Nucleus accumbens (tissue), 56 donors: Measurements from ENCODE around the gene HSBP1L1.

Experiments
- DNase-seq, 56 donors: peaks; one replicate each; lab custom pipeline; 2025; lab: John Stamatoyannopoulos, UW

The HSBP1L1 gene

DNA sequence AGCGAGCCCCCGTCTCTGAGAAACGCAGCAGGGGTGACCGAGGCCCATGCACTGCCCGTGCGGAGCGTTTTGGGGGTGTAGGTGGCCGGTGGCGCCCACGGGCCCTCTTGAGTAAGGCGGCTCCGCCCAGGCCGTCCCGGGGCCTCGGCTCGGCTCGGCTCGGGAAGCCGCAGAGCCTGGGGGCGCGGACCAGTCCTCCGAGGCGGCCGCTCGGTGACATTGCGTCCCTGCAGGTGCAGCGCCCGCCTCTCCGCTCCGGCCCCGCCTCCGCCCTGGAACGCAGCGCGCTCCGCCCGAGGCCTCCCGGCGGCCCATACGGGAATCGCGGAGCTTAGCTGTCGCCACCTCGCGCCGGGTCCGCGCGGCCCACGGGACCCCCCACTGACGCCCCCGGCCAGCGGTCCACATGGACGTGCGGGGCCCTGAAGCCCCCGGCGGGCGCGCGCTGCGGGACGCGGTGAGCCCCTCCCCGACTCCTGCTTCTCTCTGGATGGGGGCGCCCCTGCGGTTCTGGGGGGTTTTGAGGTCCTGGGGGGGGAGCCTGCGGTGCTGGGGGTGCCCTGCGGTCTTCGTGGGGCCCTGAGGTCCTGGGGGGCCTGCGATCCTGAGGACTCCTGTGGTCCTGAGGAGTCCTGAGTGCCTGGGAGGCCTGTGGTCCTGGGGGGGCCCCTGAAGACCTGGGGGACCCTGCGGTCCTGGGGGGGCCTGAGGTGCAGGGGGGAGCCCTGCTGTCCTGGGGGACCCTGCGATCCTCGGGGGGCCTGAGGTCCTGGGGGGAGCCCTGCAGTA is at the start of gene HSBP1L1:
TSS of gene HSBP1L1 (plus strand) at position 314 of the 789 bp plus-strand sequence. CDS start at position 407, 93 bp downstream.
- DNase-seq, result peak in 7 of 56 donors; percentile 17 to 58 (median 44)

DNA sequence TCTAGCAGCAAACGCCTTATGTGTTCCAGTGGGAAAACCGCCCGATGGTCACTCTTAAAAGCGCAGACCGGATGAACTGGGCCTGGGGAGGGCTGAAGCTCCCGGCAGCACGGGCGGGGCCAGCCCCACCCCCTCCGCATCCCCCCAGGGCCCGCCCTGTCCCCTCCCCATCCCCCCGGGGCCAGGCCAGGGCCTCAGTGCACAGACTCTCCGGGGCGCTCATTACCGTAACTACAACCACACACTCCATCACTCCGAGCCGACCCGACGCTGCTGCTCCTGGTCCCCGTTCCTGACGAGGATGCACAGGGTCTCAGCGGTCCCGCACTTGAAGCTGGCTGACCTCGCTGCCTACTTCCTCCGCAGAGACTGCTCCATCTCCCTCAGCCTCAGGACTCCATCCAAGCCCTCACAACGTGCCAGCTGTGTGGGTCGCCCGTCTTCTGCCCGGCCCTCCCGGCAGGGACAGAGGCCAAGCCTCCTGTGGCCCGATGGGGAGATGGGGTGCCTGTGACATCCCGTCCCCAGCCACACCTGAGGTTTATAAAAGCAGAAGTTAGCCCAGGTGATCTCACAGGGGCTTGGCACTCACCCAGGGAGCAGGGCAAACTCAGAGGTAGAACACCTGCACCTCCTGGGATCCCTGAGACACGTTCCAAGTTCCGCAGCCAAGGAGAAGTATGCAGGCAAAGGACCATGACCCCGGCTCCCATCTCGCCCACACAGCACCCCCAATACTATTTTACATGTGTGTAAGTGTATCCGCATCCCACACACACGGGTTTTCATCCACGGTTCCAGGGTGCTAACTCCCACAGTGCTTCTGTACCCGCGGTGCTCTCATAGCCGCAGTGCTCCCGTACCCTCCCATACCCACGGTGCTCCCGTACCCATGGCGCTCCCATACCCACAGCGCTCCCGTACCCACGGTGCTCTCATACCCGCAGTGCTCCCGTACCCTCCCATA is 49.0 kb upstream of the HSBP1L1 start:
- no peak for DNase-seq

DNA sequence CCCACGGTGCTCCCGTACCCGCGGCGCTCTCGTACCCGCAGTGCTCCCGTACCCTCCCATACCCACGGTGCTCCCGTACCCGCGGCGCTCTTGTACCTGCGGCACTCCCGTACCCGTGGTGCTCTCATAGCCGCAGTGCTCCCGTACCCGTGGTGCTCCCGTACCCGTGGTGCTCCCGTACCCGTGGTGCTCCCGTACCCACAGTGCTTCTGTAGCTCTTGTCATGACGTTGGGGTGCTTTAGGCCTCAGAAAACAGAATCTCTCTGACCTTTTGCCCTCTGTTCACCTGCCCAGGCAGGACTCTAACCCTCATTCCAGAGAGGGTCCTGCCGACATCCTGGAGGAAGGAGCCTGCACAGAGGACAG is 48.3 kb upstream of the HSBP1L1 start:
- DNase-seq, result no peak

DNA sequence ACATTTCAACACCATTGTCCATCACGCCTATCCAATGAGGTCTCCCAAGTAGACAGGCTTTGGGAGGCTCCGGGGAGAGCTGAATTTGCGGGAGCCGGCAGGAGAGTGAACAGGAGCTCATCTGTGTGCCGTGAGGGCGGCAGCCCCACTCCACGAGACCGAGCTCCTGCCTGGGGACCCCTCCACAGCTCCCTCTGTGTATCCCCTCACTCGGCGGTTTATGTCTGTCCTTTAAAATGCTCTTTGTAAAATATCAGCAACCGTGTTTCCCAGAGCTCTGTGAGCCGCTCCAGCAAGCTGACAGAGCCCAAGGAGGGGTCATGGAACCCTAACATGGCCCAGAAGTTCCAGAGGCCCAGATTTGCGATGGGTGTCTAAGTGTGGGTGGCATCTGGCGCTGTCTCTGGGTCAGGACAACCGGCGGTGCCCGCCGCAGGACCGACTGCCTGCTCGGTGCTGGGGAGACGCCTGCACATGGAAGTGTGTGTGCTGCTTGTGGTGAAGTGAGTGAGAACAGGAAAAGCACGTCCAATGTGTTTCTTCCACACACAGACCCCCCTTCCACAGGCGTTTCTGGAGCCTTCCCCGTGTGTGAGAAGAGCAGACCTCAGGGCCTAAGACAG is 47.8 kb upstream of the HSBP1L1 start:
- no peak for DNase-seq

DNA sequence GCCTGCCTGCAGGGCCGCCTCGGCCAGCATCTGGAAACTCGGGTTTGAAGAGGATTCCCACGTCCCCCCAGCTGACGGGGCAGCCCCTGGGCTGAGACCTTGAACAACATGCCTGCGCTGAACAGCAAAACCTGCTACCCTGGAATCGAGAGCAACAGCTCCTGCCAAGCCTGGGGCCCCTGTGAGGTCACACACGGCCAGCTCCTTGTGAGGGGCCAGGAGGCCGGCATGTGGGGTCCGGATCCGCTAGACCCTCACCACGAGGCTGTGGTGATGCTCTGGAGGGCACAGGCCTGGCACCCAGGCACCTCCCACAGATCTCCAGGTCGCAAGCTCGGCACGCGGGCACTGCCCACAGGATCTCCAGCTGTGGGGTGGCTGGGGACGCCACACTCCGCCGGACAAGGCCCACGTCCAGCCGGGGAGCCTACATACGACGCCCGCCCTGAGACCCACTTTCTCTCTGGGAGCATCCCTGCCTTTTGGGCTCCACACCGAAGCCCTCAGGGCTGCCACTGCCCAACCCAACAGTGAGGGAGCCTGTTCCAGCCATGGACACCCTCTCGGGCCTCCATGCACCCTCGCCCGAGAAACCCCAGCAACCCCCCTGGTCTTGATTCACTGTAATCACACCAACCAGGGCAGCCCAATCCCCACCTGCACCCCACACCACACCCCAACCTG is 47.1 kb upstream of the HSBP1L1 start:
- DNase-seq, result no peak

DNA sequence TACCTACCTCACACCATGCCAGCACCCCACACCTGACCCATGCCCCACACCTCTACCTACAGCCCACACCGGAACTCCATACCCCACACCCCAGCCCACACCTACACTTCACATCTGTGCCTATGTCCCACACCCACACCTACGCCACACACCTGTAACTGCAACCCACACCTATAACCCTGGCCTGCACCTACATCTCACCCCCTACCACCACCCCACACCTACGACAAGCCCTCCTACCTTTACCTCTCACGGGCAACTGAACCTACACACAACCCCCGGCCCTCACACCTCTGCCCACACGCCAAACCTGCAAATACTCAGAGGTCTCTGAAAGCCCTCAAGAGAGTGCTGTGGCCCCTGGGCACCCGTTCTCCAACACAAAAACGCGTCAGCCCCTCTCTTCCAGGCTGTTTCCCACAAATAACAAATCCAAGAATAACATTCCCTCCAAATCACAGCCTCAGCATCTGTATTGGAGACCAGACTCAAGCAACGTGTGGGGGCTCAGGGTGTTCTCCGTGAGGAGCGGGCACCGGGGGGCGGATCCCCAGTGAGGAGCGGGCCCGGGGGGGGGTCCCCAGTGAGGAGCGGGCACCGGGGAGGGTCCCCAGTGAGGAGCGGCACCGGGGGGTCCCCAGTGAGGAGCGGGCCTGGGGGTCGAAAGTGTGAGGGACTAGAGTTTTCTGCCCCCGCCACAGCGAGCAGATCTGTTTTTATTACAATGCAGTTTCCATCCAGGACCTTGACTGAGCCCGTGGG is 46.4 kb upstream of the HSBP1L1 start:
- DNase-seq, result no peak

DNA sequence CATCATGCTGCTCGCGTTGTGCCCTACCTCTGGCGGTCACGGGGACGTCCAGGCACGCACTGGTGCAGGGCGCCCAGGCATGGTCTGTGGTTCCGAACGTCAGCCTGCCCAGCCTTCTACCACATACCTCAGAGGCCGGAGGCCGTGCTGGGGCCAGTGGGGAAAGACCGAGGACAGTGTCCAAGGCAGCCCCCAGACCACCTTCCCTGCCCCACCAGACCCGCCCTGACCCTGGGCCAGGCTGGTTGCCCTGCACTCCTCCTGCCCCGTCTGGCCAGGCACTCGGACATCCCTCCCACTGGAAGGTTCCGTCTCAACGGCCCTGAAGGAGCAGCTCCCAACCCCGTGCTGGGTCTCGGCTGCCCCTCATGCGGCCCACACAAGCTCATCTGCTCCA is 45.8 kb upstream of the HSBP1L1 start:
- DNase-seq, result no peak

DNA sequence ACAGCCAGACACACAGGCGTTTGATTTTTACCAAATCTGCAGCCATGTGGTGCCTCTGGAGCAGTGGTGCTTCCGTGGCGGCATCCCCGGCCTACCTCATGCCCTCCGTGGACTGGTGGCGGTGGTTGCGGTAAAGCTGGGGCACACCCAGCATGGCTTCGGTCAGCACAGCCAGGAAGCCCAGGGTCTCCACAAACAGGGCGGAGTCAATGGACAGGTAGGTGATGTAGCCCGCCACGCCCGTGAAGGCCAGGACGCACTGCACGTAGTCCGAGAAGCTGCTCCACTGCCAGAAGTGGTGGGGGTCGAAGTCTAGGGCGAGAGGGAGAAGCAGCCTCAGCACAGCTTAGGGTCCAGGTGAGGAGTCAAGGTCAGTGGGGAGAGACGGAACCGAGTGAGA is 45.4 kb upstream of the HSBP1L1 start:
- DNase-seq, result no peak

DNA sequence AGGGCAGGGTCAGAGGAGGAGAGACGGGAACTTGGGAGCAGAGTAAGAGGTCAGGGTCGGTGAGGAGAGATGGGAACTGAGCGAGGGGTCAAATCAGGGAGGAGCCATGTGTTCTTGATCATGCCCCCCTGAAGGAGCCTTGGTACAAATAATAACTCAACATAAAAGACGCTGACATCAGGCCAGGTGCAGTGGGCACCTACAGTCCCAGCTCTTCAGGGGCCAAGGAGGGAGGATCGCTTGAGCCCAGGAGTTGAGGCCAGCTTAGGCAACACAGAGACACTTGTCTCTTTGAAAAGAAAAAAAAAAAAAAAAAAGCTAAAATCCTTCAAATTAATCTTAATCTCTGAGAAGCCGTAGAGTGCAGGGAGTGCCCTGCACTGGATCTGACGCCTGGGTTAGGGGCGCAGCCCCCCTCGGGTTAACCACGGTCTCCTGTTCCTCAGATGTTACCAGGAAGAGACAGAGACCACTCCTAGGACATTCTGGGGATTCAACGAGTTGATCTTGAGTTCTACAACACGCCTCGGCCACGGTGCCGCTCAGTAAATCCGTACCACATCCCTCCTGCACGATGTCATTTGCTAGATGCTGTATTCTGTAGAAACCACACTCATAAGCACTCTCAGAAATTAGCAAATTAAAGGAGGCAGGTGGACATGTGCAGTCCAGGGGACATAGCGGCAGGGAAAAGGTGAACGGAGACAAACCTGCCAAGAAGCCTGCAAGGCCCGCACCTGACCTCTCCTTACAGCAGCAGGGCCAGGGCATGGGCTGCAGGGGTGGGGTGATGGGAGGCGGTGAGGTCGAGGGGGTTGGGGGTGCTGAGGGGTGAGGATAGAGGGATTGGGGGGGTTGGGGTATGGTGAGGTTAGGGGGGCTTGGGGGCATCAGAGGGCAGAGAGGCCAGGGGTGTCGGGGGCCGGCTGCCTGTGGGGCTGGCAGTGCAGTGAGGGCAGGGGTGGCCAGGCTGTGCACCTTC is 42.2 kb upstream of the HSBP1L1 start:
- DNase-seq, result no peak

DNA sequence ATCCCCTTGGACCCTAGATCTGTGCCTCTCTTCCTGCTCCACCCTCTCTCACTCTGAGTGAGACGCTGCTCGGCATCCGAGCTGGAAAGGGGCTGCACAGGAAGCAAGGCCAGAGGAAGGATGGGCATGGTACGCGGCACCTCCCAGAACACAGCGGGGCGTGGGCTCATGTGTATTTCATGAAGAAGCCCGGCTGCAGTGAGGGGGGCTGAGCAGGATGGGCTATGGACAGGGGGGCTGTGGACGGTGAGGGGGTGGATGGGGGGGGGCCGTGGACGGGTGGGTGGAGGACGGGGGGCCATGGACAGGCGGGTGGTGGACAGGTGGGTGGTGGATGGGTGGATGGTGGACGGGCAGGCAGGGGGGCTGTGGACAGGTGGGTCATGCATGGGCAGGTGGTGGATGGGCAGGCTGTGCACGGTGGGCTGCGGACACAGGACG is 41.5 kb upstream of the HSBP1L1 start:
- DNase-seq, result no peak

DNA sequence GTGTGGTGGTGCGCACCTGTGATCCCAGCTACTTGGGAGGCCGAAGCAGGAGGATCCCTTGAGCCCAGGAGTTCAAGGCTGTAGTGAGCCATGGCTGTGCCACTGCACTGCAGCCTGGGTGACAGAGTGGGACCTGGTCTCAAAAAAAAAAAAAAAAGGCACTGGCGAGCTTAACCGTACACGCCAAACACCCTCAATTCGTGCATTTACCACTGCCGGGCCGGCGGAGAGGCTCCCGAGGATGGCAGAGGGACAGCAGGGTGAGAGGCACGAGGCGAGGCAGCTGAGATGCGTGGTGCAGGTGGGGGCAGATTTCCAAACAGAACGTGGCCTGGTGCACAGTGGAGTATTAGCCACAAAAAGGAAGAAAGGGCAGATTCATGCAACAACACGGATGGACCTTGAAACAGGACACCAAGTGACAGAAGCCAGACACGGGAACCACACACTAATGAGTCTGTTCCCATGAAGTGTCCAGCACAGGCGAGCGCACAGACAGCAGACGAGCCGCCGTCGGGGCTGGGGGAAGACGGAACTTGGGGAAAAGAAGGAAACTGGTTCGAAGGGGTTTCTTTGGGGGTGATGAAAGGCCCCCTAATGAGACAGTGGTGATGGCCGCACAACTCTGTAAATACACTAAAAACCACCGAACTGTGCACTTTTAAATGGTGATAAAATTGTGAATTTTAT is 40.4 kb upstream of the HSBP1L1 start:
- DNase-seq, result no peak

DNA sequence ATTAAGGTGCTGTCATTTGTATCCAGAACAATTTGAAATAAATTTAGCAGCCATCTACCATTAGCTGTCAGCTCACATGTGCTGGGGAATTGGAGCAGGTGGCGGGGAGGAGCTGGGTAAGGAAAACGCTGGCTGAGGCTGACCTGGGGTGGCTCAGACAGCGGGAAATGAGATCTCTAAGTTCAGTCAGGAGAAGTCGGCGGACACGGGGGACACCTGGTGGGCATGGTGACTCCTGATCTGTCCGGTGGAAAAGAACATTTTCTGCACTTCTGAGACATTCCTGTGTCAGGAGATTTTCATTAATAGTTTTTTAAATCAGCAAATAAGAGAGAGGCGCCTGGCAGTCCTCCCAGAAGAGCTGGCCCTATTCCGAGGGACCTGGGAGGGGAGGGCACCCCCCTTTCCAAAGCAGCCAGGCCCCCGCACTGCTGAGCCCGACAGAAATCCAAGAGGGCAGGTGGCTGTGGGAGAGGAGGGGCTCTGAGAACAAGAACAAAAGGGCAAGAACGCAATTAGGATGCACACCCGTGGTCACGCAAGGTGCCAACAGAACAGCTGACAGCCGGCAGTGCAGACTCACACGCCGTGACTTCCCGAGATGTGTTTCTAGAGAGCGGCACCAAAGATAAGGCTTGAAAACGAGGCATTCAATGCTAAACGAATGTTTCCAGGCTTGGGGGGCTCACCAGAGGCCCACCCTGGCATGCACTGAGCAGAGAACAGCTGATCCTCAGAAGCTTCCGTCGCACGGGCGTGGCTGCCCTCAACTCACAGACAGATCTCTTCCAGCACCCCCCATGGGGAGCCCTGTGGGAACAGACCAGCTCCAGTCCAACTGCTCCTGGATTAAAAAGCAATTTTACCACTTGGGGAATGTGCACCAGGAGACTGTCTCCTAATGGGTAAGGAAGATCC is 39.4 kb upstream of the HSBP1L1 start:
- peak in 22 of 56 donors; percentile 18 to 63 (median 46) for DNase-seq

DNA sequence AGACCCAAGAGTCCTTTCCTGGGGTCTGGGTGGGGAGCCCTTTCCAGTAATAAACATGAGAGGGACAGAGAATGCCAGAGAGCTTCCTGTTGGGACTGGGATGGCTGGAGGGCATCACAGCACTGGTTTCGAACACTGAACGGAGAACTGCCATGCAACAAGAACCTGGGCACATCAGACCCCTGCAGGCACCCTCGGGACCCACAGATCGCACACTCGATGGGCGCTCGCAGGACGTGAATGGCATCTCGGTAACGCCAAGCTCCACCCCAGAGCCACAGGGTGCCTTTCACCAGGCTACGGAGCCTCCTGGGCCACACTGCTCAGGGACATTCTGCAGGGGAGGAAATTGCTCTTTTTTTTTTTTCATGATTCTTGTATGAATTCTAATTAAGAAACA is 38.1 kb upstream of the HSBP1L1 start:
- no peak for DNase-seq

DNA sequence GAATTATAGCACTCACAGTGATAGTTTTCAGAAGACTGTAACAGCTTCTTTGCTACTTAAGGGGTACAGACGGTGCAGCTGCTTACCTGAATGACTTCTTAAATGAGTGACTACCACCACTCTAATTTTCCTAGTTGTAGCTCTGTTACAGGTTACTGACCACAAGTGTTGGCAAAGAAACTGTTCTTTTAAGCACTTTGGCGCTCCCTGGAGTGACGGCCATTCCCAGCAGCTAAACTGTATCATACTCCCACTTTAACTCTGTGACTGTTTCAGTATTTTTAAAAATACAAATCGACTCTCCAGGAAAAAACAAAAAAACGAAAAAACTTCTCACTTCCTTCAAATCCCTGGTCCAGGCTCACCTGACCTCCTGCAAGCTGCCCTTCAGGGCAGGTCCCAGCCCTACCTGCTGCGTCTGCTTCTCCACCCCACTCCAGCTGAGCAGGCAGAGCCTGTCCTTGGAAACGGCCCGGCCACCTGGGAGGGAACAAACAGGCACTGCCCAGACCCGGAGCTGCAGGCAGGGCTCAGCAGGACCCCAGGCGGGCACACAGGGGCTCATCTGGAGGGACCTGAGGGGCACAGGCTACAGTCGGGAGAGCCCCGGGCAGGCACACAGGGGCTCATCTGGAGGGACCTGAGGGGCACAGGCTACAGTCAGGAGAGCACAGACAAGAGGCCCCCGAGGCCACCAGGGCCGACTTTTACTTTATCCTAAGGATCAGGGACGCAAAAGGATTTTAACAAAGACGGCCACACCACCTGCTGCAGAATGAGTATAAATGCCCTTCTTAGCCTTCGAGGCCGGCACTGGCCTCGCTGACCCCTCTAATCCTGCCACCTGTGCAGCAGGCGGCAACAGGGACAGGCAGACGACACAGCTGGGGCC is 37.5 kb upstream of the HSBP1L1 start:
- no peak for DNase-seq
